Body of pancreas (tissue), 4 donors: Measurements from ENCODE around the gene FERMT2. TPM values are rescaled to one million over a fixed set of nuclear protein-coding genes. Genes with fewer than 3 reads are reported as not detected.

Experiments
- ATAC-seq: fragments of 150-250 bp; one replicate; pipeline ENCODE4 v1.9.1; 2016
- DNase-seq, 4 donors: peaks; one replicate each; pipeline ENCODE4 v3.0.0-alpha.2; 2019
- H3K27ac ChIP-seq, 4 donors: fragments of 200-600 bp; sonication (generic); 1 replicate in 3 of 4; 2 replicates in 1 of 4; pipeline versions ENCODE4 v1.5.1 to v1.6.1; 2016 to 2019; ENCODE audit warnings: mild to moderate bottlenecking in 1 of 4, mixed read lengths in 1 of 4, moderate library complexity in 1 of 4
- H3K27me3 ChIP-seq, 2 donors: fragments of 200-600 bp; sonication (generic); one replicate each; pipeline ENCODE4 v1.6.0; 2016; ENCODE audit warnings: mild to moderate bottlenecking in 1 of 2
- H3K36me3 ChIP-seq, 2 donors: fragments of 200-600 bp; sonication (generic); replicated peaks in 1 of 2; 2 replicates each; pipeline ENCODE4 v1.5.1; 2016; ENCODE audit warnings: low read depth in 2 of 2; ENCODE audit not compliant: insufficient read depth in 1 of 2
- H3K4me1 ChIP-seq: fragments of 200-600 bp; sonication (generic); one replicate; pipeline ENCODE4 v1.6.0; 2016
- H3K4me3 ChIP-seq, 2 donors: fragments of 200-600 bp; sonication (generic); 1 replicate in 1 of 2; 2 replicates in 1 of 2; pipeline ENCODE4 v1.5.1; 2016 to 2019
- H3K9me3 ChIP-seq, 3 donors: fragments of 200-600 bp; sonication (generic); 1 replicate in 2 of 3; 2 replicates in 1 of 3; pipeline ENCODE4 v1.5.1; 2016
- POLR2A ChIP-seq, 3 donors: fragments of 450-650 bp; IDR thresholded peaks; one replicate each; pipeline ENCODE4 v1.6.1; 2016; ENCODE audit warnings: antibody characterized with exemption in 3 of 3, mild to moderate bottlenecking in 2 of 3
- WGBS, 2 donors: methylation state at CpG; one replicate each; pipeline ENCODE4 v1.1.5; 2017; 5-methylcytosine and 5-hydroxymethylcytosine counted together
- intact Hi-C: fragments of 100-400 bp; cut with DNase I; formaldehyde crosslinking; loops from one replicate; pipeline ENCODE4 v1.15.1; 2023
- total RNA-seq, 2 donors: library from RNA; depleted of rRNA; stranded (reverse); fragments of >200 nt; gene quantifications; one replicate each; pipeline ENCODE4 v1.1.0, GENCODE V29; 2016
- TF ChIP-seq, protein P1 (sequence below), 7 experiments: fragments of 450-650 bp in 4 of 7; fragments of 200-600 bp in 3 of 7; sonication (generic) in 3 of 7; IDR thresholded peaks; one replicate each; pipeline ENCODE4 v1.5.1; 2016 to 2019; ENCODE audit warnings: antibody characterized with exemption in 7 of 7

The FERMT2 gene
- total RNA-seq, 2 donors from 2014 or later: 29.3 to 42.2 TPM

DNA sequence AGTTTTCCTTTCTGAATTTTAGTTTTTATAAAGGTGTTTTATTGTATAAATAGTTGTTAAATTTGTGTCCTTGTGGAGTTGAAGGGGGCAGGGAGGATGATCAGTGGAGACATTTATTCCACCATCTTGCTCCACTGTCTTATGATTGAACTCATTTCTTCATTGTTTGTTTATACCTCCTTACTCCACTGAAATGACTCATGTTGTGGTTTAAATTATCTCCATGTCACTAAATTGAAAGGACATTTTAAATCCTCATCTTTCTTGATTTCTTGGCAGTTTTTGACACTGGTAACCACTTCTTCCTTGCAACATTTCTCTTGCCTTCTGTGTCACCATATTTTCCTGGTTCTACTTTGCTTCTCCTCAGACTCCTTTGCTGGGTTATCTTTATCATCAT is 23.6 kb upstream of the FERMT2 start:
- H3K4me3 ChIP-seq: no peak overlapping the region
- intact Hi-C loops: no loop called here
- ATAC-seq (no peak), DNase-seq (no peak)
- H3K4me1 ChIP-seq: peaks cover 15% of the 10 kb centered on the region
- no peak overlapping the region for H3K27ac ChIP-seq
- no peaks in the 10 kb centered on the region for H3K36me3 ChIP-seq
- no peaks in the 10 kb centered on the region for H3K9me3 ChIP-seq
- no peak for TF ChIP-seq POLR2A (IDR thresholded peaks at IDR 0.05)
- TF ChIP-seq, protein P1, sequence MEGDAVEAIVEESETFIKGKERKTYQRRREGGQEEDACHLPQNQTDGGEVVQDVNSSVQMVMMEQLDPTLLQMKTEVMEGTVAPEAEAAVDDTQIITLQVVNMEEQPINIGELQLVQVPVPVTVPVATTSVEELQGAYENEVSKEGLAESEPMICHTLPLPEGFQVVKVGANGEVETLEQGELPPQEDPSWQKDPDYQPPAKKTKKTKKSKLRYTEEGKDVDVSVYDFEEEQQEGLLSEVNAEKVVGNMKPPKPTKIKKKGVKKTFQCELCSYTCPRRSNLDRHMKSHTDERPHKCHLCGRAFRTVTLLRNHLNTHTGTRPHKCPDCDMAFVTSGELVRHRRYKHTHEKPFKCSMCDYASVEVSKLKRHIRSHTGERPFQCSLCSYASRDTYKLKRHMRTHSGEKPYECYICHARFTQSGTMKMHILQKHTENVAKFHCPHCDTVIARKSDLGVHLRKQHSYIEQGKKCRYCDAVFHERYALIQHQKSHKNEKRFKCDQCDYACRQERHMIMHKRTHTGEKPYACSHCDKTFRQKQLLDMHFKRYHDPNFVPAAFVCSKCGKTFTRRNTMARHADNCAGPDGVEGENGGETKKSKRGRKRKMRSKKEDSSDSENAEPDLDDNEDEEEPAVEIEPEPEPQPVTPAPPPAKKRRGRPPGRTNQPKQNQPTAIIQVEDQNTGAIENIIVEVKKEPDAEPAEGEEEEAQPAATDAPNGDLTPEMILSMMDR (IDR thresholded peaks at IDR 0.05): no peak
- no peaks in the 10 kb centered on the region for H3K27me3 ChIP-seq

DNA sequence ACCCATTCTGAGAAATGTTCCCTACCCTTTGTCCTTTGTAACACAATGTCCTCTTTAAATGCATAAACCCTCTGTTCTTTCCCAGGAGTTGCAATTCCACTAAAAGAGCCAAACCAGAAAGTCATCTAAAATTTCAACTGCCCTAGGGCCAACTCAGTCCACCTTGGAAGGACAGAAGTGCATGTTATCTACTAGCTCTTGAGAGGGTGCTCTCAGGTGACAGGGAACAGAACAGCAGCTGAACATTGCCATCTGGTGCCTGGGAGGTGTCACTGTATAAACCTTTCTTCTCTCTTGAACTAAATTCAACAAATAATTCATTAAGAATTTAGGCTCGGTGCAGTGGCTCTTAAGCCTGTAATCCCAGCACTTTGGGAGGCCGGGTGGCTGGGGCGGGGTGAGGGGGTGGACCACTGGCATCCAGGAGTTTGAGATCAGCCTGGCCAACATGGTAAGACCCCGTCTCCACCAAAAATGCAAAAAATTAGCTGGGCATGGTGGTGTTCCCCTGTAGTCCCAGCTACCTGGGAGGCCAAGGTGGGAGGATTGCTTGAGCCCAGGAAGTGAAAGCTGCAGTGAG is 10.3 kb upstream of the FERMT2 start:
- intact Hi-C loops: loop anchor here (5.0 kb wide), 1 partner anchor 139 kb away; no protein-coding TSS in a partner anchor
- H3K4me3 ChIP-seq: no peak overlapping the region
- no peak overlapping the region for H3K27ac ChIP-seq
- no peaks in the 10 kb centered on the region for H3K9me3 ChIP-seq
- WGBS, 2 donors: 66 to 67% methylated on average over 4 of the region's 4 CpGs
- no peaks in the 10 kb centered on the region for H3K36me3 ChIP-seq
- peaks cover 7% of the 10 kb centered on the region for H3K4me1 ChIP-seq
- DNase-seq (peak; percentile 63 to 72 (median 67)), ATAC-seq (peak; percentile 89)
- TF ChIP-seq POLR2A (IDR thresholded peaks at IDR 0.05): no peak
- TF ChIP-seq, protein P1 (IDR thresholded peaks at IDR 0.05): peak; percentile 36 to 79 (median 74)
- no peaks in the 10 kb centered on the region for H3K27me3 ChIP-seq

DNA sequence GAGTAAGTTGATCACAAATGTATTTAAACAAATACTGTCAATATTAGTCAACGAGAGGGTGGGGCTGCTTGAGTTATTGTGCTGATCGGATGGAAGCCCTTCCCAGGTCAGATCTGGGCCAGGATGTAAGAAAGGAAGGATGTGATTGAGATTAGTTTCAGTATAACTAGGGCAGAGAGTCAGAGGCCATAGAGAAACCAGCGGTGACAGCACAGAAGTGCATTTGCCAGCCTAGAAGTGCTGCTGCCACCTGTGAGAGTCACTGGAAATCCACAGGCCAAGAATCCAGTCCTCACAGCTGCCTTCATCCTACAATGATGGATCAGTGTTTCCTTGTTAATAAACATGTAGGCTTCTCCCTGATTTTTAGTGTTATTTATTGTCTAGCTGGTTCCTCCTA is 9.8 kb upstream of the FERMT2 start:
- DNase-seq: no peak
- TF ChIP-seq POLR2A (IDR thresholded peaks at IDR 0.05): no peak
- TF ChIP-seq, protein P1 (IDR thresholded peaks at IDR 0.05): no peak
- WGBS, 2 donors: 69 to 78% methylated on average over 3 of the region's 3 CpGs
- H3K4me1 ChIP-seq: peaks cover 7% of the 10 kb centered on the region
- peak; percentile 45 for ATAC-seq
- no peaks in the 10 kb centered on the region for H3K9me3 ChIP-seq
- H3K4me3 ChIP-seq: no peak overlapping the region
- no peaks in the 10 kb centered on the region for H3K36me3 ChIP-seq
- H3K27me3 ChIP-seq: no peaks in the 10 kb centered on the region
- no peak overlapping the region for H3K27ac ChIP-seq
- intact Hi-C loops: loop anchor here (5.0 kb wide), 1 partner anchor 138 kb away; no protein-coding TSS in a partner anchor

DNA sequence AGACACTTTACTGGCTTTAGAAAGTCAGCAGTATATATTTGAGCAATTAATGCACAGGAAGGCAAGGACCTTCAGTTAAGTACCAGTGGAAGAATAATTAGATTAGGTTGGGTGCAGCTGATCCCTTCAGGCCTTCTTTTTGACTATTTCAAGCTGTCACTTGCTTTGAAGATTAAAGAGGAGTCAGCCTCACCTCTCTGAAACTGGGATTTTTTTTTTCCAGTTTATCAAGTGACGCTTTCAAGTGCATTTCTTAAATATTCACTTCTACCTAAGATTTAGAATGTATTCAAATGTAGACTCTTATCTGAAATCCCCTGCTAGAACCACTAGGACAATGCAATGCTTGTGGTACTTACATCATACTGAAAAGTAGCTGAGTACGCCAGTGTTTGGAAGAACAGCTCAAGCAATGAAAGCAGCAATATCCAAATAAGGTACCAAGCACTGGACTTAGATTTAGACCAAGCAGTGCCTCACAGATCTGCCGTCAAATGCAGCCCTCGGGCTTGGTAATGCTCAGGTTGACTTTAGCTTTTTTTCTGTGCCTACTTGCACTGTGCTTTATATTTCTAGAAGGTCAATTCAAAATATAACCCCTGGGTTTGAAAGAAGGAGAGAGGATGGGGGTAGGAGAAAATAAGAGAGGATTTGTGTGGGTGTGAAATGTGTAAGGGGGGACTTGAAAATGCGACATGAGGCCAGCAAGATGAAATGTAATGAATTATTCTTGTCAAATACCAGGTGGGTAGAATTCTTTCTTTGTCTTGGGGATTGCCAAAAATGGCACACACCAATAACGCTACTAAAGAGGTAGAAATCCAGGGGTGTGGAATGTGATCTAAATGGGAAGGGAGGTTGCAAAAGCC is 3.7 kb upstream of the FERMT2 start:
- Histone ChIP-seq H3K4me1 (peaks cover 8% of the 10 kb centered on the region), H3K27ac (no peak overlapping the region), H3K36me3 (no peaks in the 10 kb centered on the region), H3K9me3 (no peaks in the 10 kb centered on the region), H3K27me3 (no peaks in the 10 kb centered on the region), H3K4me3 (no peak overlapping the region)
- ATAC-seq (no peak), DNase-seq (no peak)
- WGBS, 2 donors: 86 to 89% methylated on average over 6 of the region's 6 CpGs
- intact Hi-C loops: no loop called here
- TF ChIP-seq POLR2A (IDR thresholded peaks at IDR 0.05): no peak
- TF ChIP-seq, protein P1 (IDR thresholded peaks at IDR 0.05): no peak
